K562 (cell line): ENCODE measurements around the gene SLC24A1. TPM values are rescaled to one million over a fixed set of nuclear protein-coding genes. Genes with fewer than 3 reads are reported as not detected.
A peak's percentile ranks its signal among the peaks of the same experiment; 100 is the strongest.

Experiments used
- ATAC-seq: fragments of 200-7000 bp; cut with Tn5 transposase; 3 replicates; pipeline ENCODE4 v1.9.1; 2020; ENCODE audit warnings: moderate library complexity
- BruUV-seq: library from RNA; stranded (reverse); fragments of 400-500 nt; replicated peaks from 2 replicates; lab custom pipeline; 2021; lab: Mats Ljungman, UMichigan
- CTCF ChIA-PET: fragments of 300-600 bp; formaldehyde crosslinking; extraction: SDS; loops from one replicate; lab custom pipeline; 2021; ENCODE audit warnings: low intra/inter-chr PET ratio; lab: Yijun Ruan, JAX
- POLR2A ChIA-PET: fragments of 300-600, 350-650 bp; sonication (Branson Sonifier 250); formaldehyde crosslinking; extraction: SDS; loops from one replicate; lab custom pipeline; 2021; ENCODE audit warnings: antibody characterized with exemption, inconsistent platforms; lab: Yijun Ruan, JAX
- DNase-seq, 4 experiments: peaks; one replicate each; pipeline versions ENCODE4 v3.0.0 to v3.0.0-alpha.2; 2011 to 2018; ENCODE audit warnings: low spot score in 3 of 4, mixed read lengths in 3 of 4; ENCODE audit errors: extremely low read depth in 1 of 4
- FAIRE-seq: peaks from 2 replicates; lab custom pipeline; 2011; peaks lifted over from hg19 to GRCh38; lab: Jason Lieb, UNC
- H2AFZ ChIP-seq: 2 replicates; pipeline ENCODE4 v1.6.0; 2011; ENCODE audit warnings: low read depth, low read length, control low read depth, inconsistent platforms
- H3K27ac ChIP-seq: fragments of 200-600 bp; 3 replicates; pipeline ENCODE4 v1.8.0; 2011; ENCODE audit warnings: low read depth, mild to moderate bottlenecking, control low read depth, inconsistent platforms, low read length, moderate library complexity, mixed read lengths; ENCODE audit errors: extremely low read depth
- H3K27me3 ChIP-seq, 2 experiments: fragments of 300-600 bp in 1 of 2; 2 replicates in 1 of 2; 3 replicates in 1 of 2; pipeline versions ENCODE4 v1.6.0 to v1.8.0; 2011; ENCODE audit warnings: inconsistent platforms in 2 of 2, low read length in 2 of 2, mild to moderate bottlenecking in 1 of 2, mixed read lengths in 1 of 2, moderate library complexity in 1 of 2; ENCODE audit not compliant: control insufficient read depth in 2 of 2, insufficient read depth in 2 of 2
- H3K36me3 ChIP-seq: fragments of 300-600 bp; 3 replicates; pipeline ENCODE4 v1.8.0; 2011; ENCODE audit warnings: mild to moderate bottlenecking, low read length, inconsistent platforms; ENCODE audit not compliant: control insufficient read depth, insufficient read depth
- H3K4me1 ChIP-seq, 2 experiments: fragments of 200-600 bp in 1 of 2; replicated peaks in 1 of 2; 2 replicates in 1 of 2; 3 replicates in 1 of 2; pipeline versions ENCODE4 v1.5.1 to v1.8.0; 2011; ENCODE audit warnings: inconsistent platforms in 2 of 2, low read length in 2 of 2, mild to moderate bottlenecking in 1 of 2, mixed read lengths in 1 of 2, moderate library complexity in 1 of 2; ENCODE audit not compliant: control insufficient read depth in 2 of 2, insufficient read depth in 2 of 2
- H3K4me2 ChIP-seq: 2 replicates; pipeline ENCODE4 v1.6.1; 2011; ENCODE audit warnings: low read length, control low read depth, inconsistent platforms, mixed read lengths; ENCODE audit not compliant: insufficient read depth
- H3K4me3 ChIP-seq: fragments of 200-600 bp; sonication (generic), shearing (Covaris generic); 2 replicates; pipeline ENCODE4 v1.5.1; 2016; ENCODE audit warnings: control low read depth, inconsistent platforms
- H3K79me2 ChIP-seq: fragments of 200-600 bp; 3 replicates; pipeline ENCODE4 v1.8.0; 2011; ENCODE audit warnings: low read length, inconsistent platforms; ENCODE audit not compliant: control insufficient read depth, insufficient read depth
- H3K9ac ChIP-seq, 2 experiments: 2 replicates each; pipeline versions ENCODE4 v1.6.0 to v1.6.1; 2011; ENCODE audit warnings: low read depth in 2 of 2, low read length in 2 of 2, control low read depth in 1 of 2, inconsistent platforms in 1 of 2, mild to moderate bottlenecking in 1 of 2, mixed read lengths in 1 of 2; ENCODE audit not compliant: insufficient read depth in 1 of 2
- H3K9me1 ChIP-seq: one replicate; pipeline ENCODE4 v1.6.0; 2011; ENCODE audit warnings: inconsistent platforms, mild to moderate bottlenecking, low read length, moderate library complexity; ENCODE audit not compliant: control insufficient read depth, insufficient read depth
- H3K9me3 ChIP-seq: replicated peaks from 2 replicates; pipeline ENCODE4 v1.5.1; 2011; ENCODE audit warnings: low read depth, low read length, inconsistent platforms; ENCODE audit not compliant: control insufficient read depth, insufficient read depth
- H4K20me1 ChIP-seq: replicated peaks from 2 replicates; pipeline ENCODE4 v1.6.1; 2011; ENCODE audit warnings: low read length, inconsistent platforms, mixed read lengths; ENCODE audit not compliant: control insufficient read depth, insufficient read depth
- GATAD2A ChIP-seq: fragments of 450-650 bp; IDR thresholded peaks from 2 replicates; pipeline ENCODE4 v1.6.1; 2017
- IFI16 ChIP-seq: fragments of 250-450 bp; sonication (Bioruptor Pico); IDR thresholded peaks from 2 replicates; pipeline ENCODE4 v2.1.2; 2022; ENCODE audit warnings: mild to moderate bottlenecking, inconsistent platforms
- MIER1 ChIP-seq: fragments of 450-650 bp; IDR thresholded peaks from 2 replicates; pipeline ENCODE4 v1.6.1; 2016; ENCODE audit warnings: antibody characterized with exemption, mild to moderate bottlenecking, low read depth
- RBBP5 ChIP-seq: fragments of 200-600 bp; sonication (generic); IDR thresholded peaks from 2 replicates; pipeline ENCODE4 v1.6.1; 2012; ENCODE audit warnings: borderline replicate concordance, mild to moderate bottlenecking, low read length, control low read depth, inconsistent platforms; ENCODE audit not compliant: insufficient read depth, poor library complexity, severe bottlenecking
- SRF ChIP-seq, 2 experiments: fragments of 250-450, 450-650 bp in 1 of 2; sonication (Bioruptor Pico) in 1 of 2; sonication (generic) in 1 of 2; formaldehyde crosslinking; IDR thresholded peaks; 2 replicates each; pipeline versions ENCODE4 v1.5.0 to v1.5.1; 2020 to 2022; ENCODE audit warnings: mild to moderate bottlenecking in 1 of 2, missing genetic modification reagents in 1 of 2
- ZNF696 ChIP-seq: fragments of 250-450 bp; sonication (Bioruptor Pico); conservative IDR thresholded peaks from 2 replicates; pipeline ENCODE4 v1.4.0; 2020; ENCODE audit warnings: mild to moderate bottlenecking, moderate library complexity
- WGBS: fragments of 100-300 bp; shearing (Covaris generic); methylation state at CpG from one replicate; pipeline ENCODE4 v1.1.6; 2016; ENCODE audit warnings: low coverage, mixed read lengths; ENCODE audit not compliant: insufficient coverage; ENCODE audit errors: missing lambda C conversion rate; 5-methylcytosine and 5-hydroxymethylcytosine counted together
- in situ Hi-C: fragments of 300-500 bp; cut with MboI; formaldehyde crosslinking; loops from 4 replicates; pipeline ENCODE4 v1.15.0; 2018; ENCODE audit warnings: inconsistent platforms, mixed read lengths
- intact Hi-C: fragments of 100-400 bp; cut with micrococcal nuclease; formaldehyde crosslinking; loops from 2 replicates; pipeline ENCODE4 v1.14.2; 2022
- polyA plus RNA-seq, 8 experiments: library from polyadenylated mRNA; depleted of rRNA in 4 of 8; stranded (reverse) in 5 of 8; unstranded in 3 of 8; fragments of >200 nt; fragmentation: Nextera tagmentation in 2 of 8; fragmentation: Illumina TruSeq in 1 of 8; extraction: Ambion mirVana in 2 of 8; extraction: Trizol in 1 of 8; gene quantifications; 2 replicates each; pipeline versions ENCODE4 v1.2.1 to v1.2.3, GENCODE V29; 2011 to 2014; ENCODE audit warnings: inconsistent platforms in 1 of 8, missing spikeins in 1 of 8
- total RNA-seq, 7 experiments: library from RNA; depleted of rRNA in 6 of 7; stranded (reverse); fragments of >200 nt in 6 of 7; fragmentation: Illumina TruSeq in 2 of 7; extraction: Trizol in 2 of 7; gene quantifications; 2 replicates each; pipeline versions ENCODE4 v1.2.1 to v1.2.3, GENCODE V29; 2011 to 2021; ENCODE audit warnings: low replicate concordance in 1 of 7
- TF ChIP-seq, protein P1 (sequence below): fragments of 450-650 bp; conservative IDR thresholded peaks from 2 replicates; pipeline ENCODE4 v1.6.1; 2016; ENCODE audit warnings: missing genetic modification characterization, low read depth, mild to moderate bottlenecking, control low read depth, missing compliant biosample characterization
- TF ChIP-seq, protein P2 (sequence below): IDR thresholded peaks from 3 replicates; pipeline ENCODE4 v1.6.1; 2011; ENCODE audit warnings: borderline replicate concordance, mild to moderate bottlenecking, moderate library complexity; ENCODE audit not compliant: insufficient read length; ENCODE audit errors: extremely low read depth
- TF ChIP-seq, protein P3 (sequence below): fragments of 250-450 bp; sonication (Bioruptor Pico); IDR thresholded peaks from 2 replicates; pipeline ENCODE4 v1.5.0; 2021
- TF ChIP-seq, protein P4 (sequence below): sonication (generic); formaldehyde crosslinking; IDR thresholded peaks from 2 replicates; pipeline ENCODE4 v1.8.0; 2023; ENCODE audit warnings: mild to moderate bottlenecking, missing genetic modification reagents

The SLC24A1 gene
- total and polyA plus RNA-seq, 9 of the 15 experiments (the other 6 are each of a cell fraction or from before 2014, with no cell fraction given) = 3.1 to 8.2 (median 5.5) TPM

DNA sequence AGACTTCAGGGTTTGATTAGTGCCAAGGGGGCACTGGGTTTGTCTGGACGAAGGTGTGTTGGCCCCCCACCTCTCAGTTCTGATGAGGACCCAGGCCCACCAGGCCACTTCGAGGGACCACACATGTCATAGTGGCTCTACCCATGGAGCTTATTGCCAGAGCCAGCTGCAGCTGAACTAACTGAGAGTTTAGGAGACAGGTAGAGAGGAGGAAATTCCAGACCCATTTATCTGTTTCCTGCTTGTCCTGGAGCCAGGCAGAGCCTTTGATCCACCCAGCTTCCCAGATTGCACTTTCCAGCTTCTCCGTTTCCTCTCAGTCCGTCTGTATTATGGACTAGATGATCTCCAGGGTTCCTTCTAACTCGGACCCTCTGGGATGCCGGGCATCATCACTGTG is 20.9 kb downstream of the SLC24A1 start:
- ChIA-PET POLR2A (interaction anchor here (0.6 to 1.5 kb wide), 5 partner anchors 9 to 780 kb away, joined by 3 to 5 read pairs (median 3); partner anchors contain the start of gene SLC24A1), CTCF (no interaction called here)
- Histone ChIP-seq H4K20me1 (no peaks in the 10 kb centered on the region), H3K4me1 (peaks cover 3 to 7% of the 10 kb centered on the region in 2 experiments; a peak in 3 of 5 replicates), H3K9me3 (no peaks in the 10 kb centered on the region), H3K27ac (no peak overlapping the region), H3K9me1 (no peaks in the 10 kb centered on the region), H3K79me2 (no peaks in the 10 kb centered on the region), H3K4me3 (no peak overlapping the region), H3K36me3 (no peaks in the 10 kb centered on the region), H3K4me2 (no peak overlapping the region), H3K27me3 (no peaks in the 10 kb centered on the region), H2AFZ (no peak overlapping the region), H3K9ac (peak overlapping the region in 1 of 2 experiments; percentile 60; a peak in 1 of 4 replicates)
- intact Hi-C loops = no loop called here
- FAIRE-seq = no peak
- no peak for DNase-seq
- ATAC-seq = no peak
- WGBS = 5% methylated on average over 6 of the region's 6 CpGs
- no TSS peak for BruUV-seq
- in situ Hi-C loops = loop anchor here (25.0 kb wide), 1 partner anchor 220 kb away; the partner anchor contains the start of gene RAB11A
- TF ChIP-seq SRF (CRISPR knock-in tag; IDR thresholded peaks at IDR 0.05) (no peak), ZNF696 (CRISPR knock-in tag) (no peak), RBBP5 (no peak), MIER1 (no peak), IFI16 (CRISPR knock-in tag) (no peak), GATAD2A (no peak)
- TF ChIP-seq, protein P1, sequence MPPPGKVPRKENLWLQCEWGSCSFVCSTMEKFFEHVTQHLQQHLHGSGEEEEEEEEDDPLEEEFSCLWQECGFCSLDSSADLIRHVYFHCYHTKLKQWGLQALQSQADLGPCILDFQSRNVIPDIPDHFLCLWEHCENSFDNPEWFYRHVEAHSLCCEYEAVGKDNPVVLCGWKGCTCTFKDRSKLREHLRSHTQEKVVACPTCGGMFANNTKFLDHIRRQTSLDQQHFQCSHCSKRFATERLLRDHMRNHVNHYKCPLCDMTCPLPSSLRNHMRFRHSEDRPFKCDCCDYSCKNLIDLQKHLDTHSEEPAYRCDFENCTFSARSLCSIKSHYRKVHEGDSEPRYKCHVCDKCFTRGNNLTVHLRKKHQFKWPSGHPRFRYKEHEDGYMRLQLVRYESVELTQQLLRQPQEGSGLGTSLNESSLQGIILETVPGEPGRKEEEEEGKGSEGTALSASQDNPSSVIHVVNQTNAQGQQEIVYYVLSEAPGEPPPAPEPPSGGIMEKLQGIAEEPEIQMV (tag) = no peak
- TF ChIP-seq, protein P2, sequence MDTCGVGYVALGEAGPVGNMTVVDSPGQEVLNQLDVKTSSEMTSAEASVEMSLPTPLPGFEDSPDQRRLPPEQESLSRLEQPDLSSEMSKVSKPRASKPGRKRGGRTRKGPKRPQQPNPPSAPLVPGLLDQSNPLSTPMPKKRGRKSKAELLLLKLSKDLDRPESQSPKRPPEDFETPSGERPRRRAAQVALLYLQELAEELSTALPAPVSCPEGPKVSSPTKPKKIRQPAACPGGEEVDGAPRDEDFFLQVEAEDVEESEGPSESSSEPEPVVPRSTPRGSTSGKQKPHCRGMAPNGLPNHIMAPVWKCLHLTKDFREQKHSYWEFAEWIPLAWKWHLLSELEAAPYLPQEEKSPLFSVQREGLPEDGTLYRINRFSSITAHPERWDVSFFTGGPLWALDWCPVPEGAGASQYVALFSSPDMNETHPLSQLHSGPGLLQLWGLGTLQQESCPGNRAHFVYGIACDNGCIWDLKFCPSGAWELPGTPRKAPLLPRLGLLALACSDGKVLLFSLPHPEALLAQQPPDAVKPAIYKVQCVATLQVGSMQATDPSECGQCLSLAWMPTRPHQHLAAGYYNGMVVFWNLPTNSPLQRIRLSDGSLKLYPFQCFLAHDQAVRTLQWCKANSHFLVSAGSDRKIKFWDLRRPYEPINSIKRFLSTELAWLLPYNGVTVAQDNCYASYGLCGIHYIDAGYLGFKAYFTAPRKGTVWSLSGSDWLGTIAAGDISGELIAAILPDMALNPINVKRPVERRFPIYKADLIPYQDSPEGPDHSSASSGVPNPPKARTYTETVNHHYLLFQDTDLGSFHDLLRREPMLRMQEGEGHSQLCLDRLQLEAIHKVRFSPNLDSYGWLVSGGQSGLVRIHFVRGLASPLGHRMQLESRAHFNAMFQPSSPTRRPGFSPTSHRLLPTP = no peak
- TF ChIP-seq, protein P3, sequence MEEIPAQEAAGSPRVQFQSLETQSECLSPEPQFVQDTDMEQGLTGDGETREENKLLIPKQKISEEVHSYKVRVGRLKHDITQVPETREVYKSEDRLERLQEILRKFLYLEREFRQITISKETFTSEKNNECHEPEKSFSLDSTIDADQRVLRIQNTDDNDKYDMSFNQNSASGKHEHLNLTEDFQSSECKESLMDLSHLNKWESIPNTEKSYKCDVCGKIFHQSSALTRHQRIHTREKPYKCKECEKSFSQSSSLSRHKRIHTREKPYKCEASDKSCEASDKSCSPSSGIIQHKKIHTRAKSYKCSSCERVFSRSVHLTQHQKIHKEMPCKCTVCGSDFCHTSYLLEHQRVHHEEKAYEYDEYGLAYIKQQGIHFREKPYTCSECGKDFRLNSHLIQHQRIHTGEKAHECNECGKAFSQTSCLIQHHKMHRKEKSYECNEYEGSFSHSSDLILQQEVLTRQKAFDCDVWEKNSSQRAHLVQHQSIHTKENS = no peak
- TF ChIP-seq, protein P4, sequence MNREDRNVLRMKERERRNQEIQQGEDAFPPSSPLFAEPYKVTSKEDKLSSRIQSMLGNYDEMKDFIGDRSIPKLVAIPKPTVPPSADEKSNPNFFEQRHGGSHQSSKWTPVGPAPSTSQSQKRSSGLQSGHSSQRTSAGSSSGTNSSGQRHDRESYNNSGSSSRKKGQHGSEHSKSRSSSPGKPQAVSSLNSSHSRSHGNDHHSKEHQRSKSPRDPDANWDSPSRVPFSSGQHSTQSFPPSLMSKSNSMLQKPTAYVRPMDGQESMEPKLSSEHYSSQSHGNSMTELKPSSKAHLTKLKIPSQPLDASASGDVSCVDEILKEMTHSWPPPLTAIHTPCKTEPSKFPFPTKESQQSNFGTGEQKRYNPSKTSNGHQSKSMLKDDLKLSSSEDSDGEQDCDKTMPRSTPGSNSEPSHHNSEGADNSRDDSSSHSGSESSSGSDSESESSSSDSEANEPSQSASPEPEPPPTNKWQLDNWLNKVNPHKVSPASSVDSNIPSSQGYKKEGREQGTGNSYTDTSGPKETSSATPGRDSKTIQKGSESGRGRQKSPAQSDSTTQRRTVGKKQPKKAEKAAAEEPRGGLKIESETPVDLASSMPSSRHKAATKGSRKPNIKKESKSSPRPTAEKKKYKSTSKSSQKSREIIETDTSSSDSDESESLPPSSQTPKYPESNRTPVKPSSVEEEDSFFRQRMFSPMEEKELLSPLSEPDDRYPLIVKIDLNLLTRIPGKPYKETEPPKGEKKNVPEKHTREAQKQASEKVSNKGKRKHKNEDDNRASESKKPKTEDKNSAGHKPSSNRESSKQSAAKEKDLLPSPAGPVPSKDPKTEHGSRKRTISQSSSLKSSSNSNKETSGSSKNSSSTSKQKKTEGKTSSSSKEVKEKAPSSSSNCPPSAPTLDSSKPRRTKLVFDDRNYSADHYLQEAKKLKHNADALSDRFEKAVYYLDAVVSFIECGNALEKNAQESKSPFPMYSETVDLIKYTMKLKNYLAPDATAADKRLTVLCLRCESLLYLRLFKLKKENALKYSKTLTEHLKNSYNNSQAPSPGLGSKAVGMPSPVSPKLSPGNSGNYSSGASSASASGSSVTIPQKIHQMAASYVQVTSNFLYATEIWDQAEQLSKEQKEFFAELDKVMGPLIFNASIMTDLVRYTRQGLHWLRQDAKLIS (CRISPR knock-in tag) = no peak
